Non-pigmented ciliary epithelial cell (primary cell): ENCODE data around the gene SLC35E1.

ENCODE experiments used
- DNase-seq: peaks from one replicate; pipeline ENCODE4 v3.0.0-alpha.2; 2010; ENCODE audit warnings: low read depth

SLC35E1 gene

DNA sequence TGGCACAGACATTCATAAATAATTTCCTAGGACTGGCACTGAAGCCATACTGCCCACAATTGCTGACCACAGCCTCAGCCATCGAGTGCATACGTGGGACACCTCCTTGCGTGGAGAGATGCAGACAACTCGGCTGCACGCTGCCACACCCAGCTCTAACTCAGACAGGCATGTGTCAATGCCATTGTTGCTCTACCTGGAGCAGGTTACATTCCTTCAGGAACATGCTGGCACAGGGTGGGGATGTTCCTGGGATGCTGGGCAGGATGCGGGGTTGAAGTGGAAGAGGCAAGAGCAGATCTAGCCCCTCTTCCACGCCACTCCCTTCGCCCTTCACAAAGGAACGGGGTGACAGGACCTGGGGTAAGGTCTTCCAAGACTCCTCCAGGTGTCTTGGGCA is 24.2 kb upstream of the SLC35E1 start:
- DNase-seq = no peak

DNA sequence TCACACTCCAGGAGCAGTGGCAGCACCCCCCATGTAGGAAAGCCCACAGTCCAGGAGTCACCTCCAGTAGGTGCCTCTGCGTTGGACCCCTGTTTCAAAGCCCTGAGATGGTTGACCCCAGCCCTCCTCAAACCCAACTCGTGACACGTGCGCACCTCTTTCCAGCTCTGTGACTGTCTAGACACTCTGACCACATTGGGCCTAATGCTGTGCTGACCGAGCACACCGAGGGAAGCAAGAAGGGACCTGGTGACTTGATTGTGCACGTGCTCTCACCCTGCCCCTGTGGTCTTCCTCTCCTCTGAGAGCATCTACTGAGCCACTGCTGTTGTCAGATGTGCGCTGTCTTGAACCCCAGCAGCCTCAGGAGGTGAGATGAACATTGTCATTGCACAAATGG is 22.9 kb upstream of the SLC35E1 start:
- no peak for DNase-seq

DNA sequence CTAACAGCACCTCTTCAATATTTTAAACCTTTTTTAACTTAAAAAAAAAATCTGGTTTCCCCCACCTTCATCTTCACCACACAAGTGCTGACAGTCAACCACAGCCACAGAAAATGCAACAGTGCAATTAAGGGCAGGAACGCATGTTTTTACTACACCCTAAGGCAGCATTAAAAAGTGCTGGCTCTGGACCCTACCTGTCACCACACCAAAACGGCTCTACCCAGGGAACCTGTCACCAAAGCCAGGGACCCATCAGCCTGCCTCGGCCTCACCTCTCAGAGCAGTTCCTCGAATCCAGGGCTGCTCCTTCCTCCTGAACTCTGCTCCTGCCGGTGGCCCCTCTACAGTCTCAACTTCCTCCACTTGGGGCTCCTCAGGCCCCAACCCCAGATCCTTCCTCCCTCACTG is 22.5 kb upstream of the SLC35E1 start:
- DNase-seq = no peak

DNA sequence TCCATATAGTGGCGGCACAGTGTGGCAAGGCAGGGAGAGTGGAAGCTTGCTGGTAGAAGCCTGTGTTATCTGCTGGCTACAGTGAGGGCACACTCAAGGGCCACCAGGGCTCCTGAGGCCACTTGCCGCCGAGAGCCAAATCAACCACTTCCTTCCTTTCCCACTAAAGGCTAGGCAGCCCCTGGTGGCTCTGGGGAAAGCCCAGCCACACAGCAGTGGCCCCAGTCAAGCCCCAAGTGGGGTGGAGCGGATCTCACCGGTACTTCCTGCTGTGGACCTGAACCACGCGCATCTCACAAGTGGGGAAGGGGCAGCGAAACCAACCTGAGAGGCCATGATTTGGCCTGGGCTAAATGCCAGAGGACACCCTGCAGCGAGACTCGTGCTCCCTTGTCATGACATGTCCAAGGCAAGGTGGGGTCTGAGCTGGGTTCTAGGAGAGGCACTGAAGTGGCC is 21.9 kb upstream of the SLC35E1 start:
- no peak for DNase-seq

- no peak for DNase-seq
Observed at GRCh38 chr19:16593181-16593580, 21.0 kb upstream of the SLC35E1 start.

- no peak for DNase-seq
Observed at GRCh38 chr19:16591803-16592556, 19.8 kb upstream of the SLC35E1 start.

DNA sequence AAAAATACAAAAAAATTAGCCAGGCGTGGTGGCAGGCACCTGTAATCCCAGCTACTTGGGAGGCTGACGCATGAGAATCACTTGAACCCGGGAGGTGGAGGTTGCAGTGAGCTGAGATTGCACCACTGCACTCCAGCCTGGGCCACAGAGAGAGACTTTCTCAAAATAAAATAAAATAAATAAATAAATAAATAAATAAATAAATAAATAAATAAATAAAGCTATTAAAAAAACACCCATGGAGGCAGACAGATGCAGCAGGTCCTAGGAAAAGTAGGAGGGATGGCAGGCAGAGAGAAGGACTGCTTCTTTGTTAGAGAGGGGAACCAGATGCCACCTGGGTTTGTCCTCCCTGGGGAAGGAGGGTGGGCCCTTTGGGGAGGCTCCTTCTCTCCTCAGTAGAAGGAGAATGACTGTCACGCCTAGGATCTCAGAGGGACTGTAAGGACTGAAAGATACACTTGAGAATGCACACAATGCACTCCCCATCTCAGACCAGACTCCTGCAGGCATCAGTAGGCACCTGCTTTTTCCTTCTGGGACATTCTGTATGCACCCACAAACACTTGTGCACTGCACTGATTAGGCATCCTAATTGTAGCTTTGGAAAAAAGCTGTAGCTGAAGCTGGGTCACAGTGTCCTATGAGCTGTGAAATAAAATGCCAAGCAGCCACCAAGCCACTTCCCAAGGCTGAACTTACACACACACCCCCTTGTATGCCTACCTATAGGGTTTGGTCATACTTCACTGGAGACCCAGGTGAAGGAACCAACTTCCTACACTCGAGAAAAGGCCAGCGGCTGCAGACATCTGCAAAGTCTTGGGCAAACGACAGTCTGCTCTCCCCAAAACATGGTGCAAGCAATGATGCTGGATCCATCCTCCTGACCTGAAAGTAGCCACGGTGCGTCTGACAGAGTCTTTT is 18.9 kb upstream of the SLC35E1 start:
- DNase-seq = no peak

DNA sequence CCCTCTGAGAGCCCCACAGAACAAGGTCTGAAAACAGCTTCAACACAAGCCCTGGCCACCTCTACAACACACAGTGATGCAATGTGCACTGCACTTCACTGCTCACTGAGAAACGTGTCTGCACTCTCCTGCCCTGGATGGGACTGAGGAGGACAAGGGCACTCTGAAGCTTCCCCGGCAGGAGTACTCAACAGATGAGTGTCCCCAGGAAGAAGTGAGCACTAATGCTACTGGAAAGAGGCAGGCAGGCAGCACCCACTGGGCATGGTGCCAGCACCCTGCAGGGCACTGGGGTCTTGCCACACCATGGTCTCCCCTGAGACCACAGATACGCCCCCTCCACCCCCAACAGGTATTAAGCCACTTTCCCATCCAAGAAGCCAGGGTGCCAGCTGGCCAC is 17.7 kb upstream of the SLC35E1 start:
- DNase-seq = no peak

GRCh38 chr19:16588824-16589577 is 16.8 kb upstream of the SLC35E1 start:
- no peak for DNase-seq

DNA sequence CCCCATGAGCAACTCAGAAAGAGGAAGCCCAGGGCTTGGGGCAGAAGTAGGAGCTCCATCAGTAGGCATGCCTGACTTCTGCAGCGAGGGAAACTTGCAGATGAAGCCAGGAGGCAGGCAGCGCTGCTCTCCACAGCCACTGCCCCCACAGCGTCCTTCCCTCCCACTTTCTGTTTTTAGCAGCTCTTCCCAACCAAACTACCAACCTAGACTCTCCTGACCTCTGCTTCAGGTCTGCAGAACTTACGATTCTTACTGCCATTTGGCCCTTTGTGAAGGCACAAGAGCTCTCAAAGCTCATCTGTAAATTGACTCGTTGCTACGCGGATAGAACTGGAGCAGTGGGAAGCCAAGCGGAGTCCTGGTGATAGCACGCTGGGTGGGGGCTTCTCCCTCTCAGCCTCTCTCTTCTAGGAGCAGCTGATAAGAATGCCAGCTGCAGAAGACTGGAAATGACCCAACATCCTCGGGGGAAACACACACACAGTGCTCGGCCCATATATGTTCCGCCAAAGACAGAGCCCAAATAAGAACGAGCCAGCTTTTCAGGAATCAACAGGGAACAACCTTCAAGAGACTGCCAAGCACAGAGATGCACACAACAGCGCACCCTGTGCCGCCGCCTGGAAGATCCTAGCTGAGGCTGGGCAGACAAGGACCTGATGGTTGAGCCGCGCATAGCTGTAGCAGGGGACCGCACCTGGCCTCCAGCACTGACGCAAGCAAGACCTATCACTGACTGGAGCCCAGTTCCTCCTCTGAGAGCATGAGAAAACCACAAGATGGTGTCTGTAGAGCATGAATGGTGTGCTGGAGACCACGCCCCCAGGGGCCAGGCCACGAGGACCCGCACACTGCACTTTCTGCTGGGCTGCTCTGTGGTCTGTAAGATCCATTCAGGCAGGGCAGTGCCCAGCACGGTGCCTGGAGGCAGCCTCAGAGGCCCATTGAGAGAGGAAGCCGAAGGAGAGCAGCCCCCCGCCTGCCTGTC is 15.9 kb upstream of the SLC35E1 start:
- DNase-seq = no peak

- no peak for DNase-seq
Observed at GRCh38 chr19:16586991-16587832, 15.0 kb upstream of the SLC35E1 start.

DNA sequence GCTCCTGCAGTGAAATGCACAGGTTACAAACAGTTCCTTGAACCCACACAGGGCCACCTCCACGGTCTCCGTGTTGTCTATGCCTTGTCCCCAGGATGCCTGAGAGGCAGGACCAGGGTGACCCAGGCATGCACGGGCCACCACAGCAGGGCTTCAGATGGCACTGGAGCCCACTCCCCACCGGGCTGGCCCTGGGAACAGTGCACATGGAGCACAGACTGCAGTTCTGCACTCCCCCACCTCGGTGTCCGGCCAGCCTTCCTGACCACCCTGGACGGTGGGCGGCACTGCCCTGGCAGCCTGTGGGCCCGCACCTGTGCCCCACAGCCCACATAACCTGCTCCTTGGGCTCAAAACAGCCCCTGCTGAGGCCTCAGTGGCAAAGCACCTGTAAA is 14.3 kb upstream of the SLC35E1 start:
- no peak for DNase-seq

- DNase-seq = no peak
Observed at GRCh38 chr19:16585808-16586476, 13.7 kb upstream of the SLC35E1 start.

- no peak for DNase-seq
Observed at GRCh38 chr19:16585094-16585801, 13.0 kb upstream of the SLC35E1 start.

- DNase-seq = no peak
Observed at GRCh38 chr19:16584248-16585093, 12.3 kb upstream of the SLC35E1 start.

DNA sequence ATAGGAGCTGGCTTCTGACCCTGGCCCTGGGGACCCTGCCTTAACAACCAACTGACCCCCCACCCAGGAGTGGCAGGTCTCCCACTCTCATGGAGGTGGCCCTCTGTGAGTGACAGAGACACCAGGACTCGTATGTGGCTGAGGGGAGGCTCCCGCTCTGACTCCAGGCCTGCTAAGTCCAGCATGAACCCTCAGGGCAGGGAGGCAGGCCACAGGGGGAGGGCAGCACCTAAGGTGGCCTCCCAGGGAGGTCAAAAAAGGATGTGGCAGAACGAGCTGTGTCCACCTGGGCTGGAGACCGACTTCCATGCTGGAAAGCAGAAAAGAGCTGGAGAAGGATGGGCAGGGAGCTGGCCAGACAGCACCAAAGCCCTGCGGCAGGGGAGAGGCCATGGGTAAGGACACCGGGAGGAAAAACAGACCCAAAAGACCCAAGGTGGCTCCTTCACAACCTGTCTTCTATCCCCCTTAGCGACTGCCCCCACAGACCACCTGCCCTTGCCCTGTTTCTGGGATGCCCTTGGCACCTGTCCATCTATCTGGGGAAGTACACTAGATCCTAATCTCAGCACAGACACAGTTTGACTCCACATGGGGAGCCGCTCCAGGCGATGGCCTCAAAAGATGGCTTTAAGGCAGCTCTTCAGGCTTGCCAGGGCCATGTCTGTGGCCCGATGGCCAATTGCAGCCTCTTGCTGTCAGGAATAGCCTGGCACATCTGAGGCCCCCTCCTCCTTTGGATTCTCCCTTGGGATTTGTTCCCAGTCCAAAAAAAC is 10.5 kb upstream of the SLC35E1 start:
- DNase-seq = no peak

- DNase-seq = no peak
Observed at GRCh38 chr19:16581971-16582343, 9.7 kb upstream of the SLC35E1 start.
